DOHH2 (cell line): ENCODE results near the gene RETREG2.

Experiments used
- H3F3A ChIP-seq: fragments of 200-600 bp; sonication (generic), shearing (Covaris generic); 2 replicates; pipeline ENCODE4 v1.6.0; 2016; ENCODE audit warnings: antibody characterized with exemption, mild to moderate bottlenecking; ENCODE audit not compliant: control insufficient read depth, insufficient read depth
- H3K27ac ChIP-seq: fragments of 200-600 bp; sonication (generic); 2 replicates; pipeline ENCODE4 v1.5.1; 2014; ENCODE audit warnings: low read depth, mild to moderate bottlenecking, low read length, moderate library complexity
- H3K27me3 ChIP-seq: fragments of 200-600 bp; sonication (generic); 2 replicates; pipeline ENCODE4 v1.6.1; 2014; ENCODE audit warnings: mild to moderate bottlenecking, low read length, mixed read lengths; ENCODE audit not compliant: control insufficient read depth
- H3K36me3 ChIP-seq: fragments of 200-600 bp; sonication (generic); 2 replicates; pipeline ENCODE4 v1.6.1; 2014; ENCODE audit warnings: mild to moderate bottlenecking, low read length, moderate library complexity, mixed read lengths; ENCODE audit not compliant: control insufficient read depth
- H3K4me1 ChIP-seq: fragments of 200-600 bp; sonication (generic); 2 replicates; pipeline ENCODE4 v1.6.1; 2014; ENCODE audit warnings: mild to moderate bottlenecking, low read length, mixed read lengths; ENCODE audit not compliant: control insufficient read depth
- H3K4me2 ChIP-seq: fragments of 200-600 bp; sonication (generic); 2 replicates; pipeline ENCODE4 v1.6.0; 2014; ENCODE audit warnings: mild to moderate bottlenecking, low read length, moderate library complexity
- H3K4me3 ChIP-seq: fragments of 200-600 bp; sonication (generic); 2 replicates; pipeline ENCODE4 v1.5.1; 2014; ENCODE audit warnings: mild to moderate bottlenecking, low read length, mixed read lengths
- H3K79me2 ChIP-seq: fragments of 200-600 bp; sonication (generic); 2 replicates; pipeline ENCODE4 v1.6.1; 2014; ENCODE audit warnings: mild to moderate bottlenecking, low read length, mixed read lengths; ENCODE audit not compliant: control insufficient read depth
- H3K9me2 ChIP-seq: fragments of 200-600 bp; sonication (generic); replicated peaks from 2 replicates; pipeline ENCODE4 v1.6.1; 2014; ENCODE audit warnings: mild to moderate bottlenecking, low read length, mixed read lengths; ENCODE audit not compliant: control insufficient read depth
- H3K9me3 ChIP-seq: fragments of 200-600 bp; sonication (generic); 2 replicates; pipeline ENCODE4 v1.6.1; 2014; ENCODE audit warnings: antibody characterized with exemption, low read length, mixed read lengths; ENCODE audit not compliant: control insufficient read depth, insufficient read depth
- H4K20me1 ChIP-seq: fragments of 200-600 bp; sonication (generic); 2 replicates; pipeline ENCODE4 v1.6.0; 2014; ENCODE audit warnings: low read depth, mild to moderate bottlenecking, antibody characterized with exemption, low read length, moderate library complexity; ENCODE audit not compliant: control insufficient read depth, insufficient read depth
- CTCF ChIP-seq: fragments of 200-600 bp; sonication (generic); IDR thresholded peaks from one replicate; pipeline ENCODE4 v1.5.1; 2014; ENCODE audit warnings: antibody characterized with exemption, mild to moderate bottlenecking, low read depth, low read length; ENCODE audit not compliant: poor library complexity, severe bottlenecking
- EZH2phosphoT487 ChIP-seq: fragments of 200-600 bp; sonication (generic); IDR thresholded peaks from 2 replicates; pipeline ENCODE4 v1.6.1; 2017; ENCODE audit warnings: borderline replicate concordance, mild to moderate bottlenecking, antibody characterized with exemption, low read length, moderate library complexity, mixed read lengths

RETREG2 gene

GRCh38 chr2:219160186-219161017 is 17.7 kb upstream of the RETREG2 start, which contains the start of gene NHEJ1:
Gene NHEJ1 (minus strand): TSS chr2:219160815. CDS start chr2:219158362, 2,453 bp downstream.
- TF ChIP-seq CTCF (peak; percentile 96), EZH2phosphoT487 (no peak)
- H3K27me3 ChIP-seq: no peaks in the 10 kb centered on the region
- peak within 1 kb of the TSS; percentile 72 for H3K4me2 ChIP-seq
- H3F3A ChIP-seq: peaks cover 9% of the 10 kb centered on the region; the same call in 1 of the 2 replicates
- no peaks in the 10 kb centered on the region for H3K9me3 ChIP-seq
- peaks cover 3% of the 10 kb centered on the region; the same call in 1 of the 2 replicates for H4K20me1 ChIP-seq
- H3K4me3 ChIP-seq: peak within 1 kb of the TSS; percentile 83
- peaks cover 10% of the 10 kb centered on the region for H3K36me3 ChIP-seq
- peaks cover 14% of the 10 kb centered on the region for H3K4me1 ChIP-seq
- no peaks in the 10 kb centered on the region for H3K9me2 ChIP-seq
- H3K27ac ChIP-seq: peak within 1 kb of the TSS; percentile 71
- H3K79me2 ChIP-seq: no peaks in the 10 kb centered on the region

- H3F3A ChIP-seq: peaks cover 9% of the 10 kb centered on the region; the same call in 1 of the 2 replicates
- H3K9me2 ChIP-seq: no peaks in the 10 kb centered on the region
- H3K27ac ChIP-seq: peak overlapping the region; percentile 71; the same call in 1 of the 2 replicates
- peak overlapping the region; percentile 83 for H3K4me3 ChIP-seq
- peaks cover 3% of the 10 kb centered on the region; the same call in 1 of the 2 replicates for H4K20me1 ChIP-seq
- H3K79me2 ChIP-seq: no peaks in the 10 kb centered on the region
- peaks cover 14% of the 10 kb centered on the region for H3K4me1 ChIP-seq
- TF ChIP-seq EZH2phosphoT487 (no peak), CTCF (no peak)
- H3K36me3 ChIP-seq: peaks cover 10% of the 10 kb centered on the region
- H3K27me3 ChIP-seq: no peaks in the 10 kb centered on the region
- no peaks in the 10 kb centered on the region for H3K9me3 ChIP-seq
- peak overlapping the region; percentile 72 for H3K4me2 ChIP-seq
Measured at GRCh38 chr2:219161097-219161496, 17.0 kb upstream of the RETREG2 start.

- no peak overlapping the region for H3K4me3 ChIP-seq
Measured at GRCh38 chr2:219163156-219163555, 14.9 kb upstream of the RETREG2 start.

More at GRCh38 chr2:219163156-219163555, 14.9 kb upstream of the RETREG2 start:
- Histone ChIP-seq H4K20me1 (peaks cover 3% of the 10 kb centered on the region; the same call in 1 of the 2 replicates), H3K9me3 (no peaks in the 10 kb centered on the region), H3K27me3 (no peaks in the 10 kb centered on the region), H3K36me3 (no peaks in the 10 kb centered on the region; the same call in 1 of the 2 replicates), H3K9me2 (no peaks in the 10 kb centered on the region), H3F3A (peaks cover 9% of the 10 kb centered on the region; the same call in 1 of the 2 replicates), H3K79me2 (no peaks in the 10 kb centered on the region), H3K4me2 (no peak overlapping the region), H3K27ac (no peak overlapping the region), H3K4me1 (peaks cover 14% of the 10 kb centered on the region)
- TF ChIP-seq CTCF: no peak
- no peak for TF ChIP-seq EZH2phosphoT487
